Hepatocyte (in vitro differentiated cells): ENCODE results near the gene CXCL8. TPM values are rescaled to one million over a fixed set of nuclear protein-coding genes. Genes with fewer than 3 reads are reported as not detected.

Experiments used
- DNase-seq: peaks from one replicate; pipeline ENCODE4 v3.0.0-alpha.2; 2016; ENCODE audit warnings: low spot score
- H2AFZ ChIP-seq: fragments of 200-600 bp; sonication (generic); 2 replicates; pipeline ENCODE4 v1.6.0; 2016; ENCODE audit warnings: antibody characterized with exemption, mild to moderate bottlenecking
- H3K27ac ChIP-seq: fragments of 200-600 bp; sonication (generic); 2 replicates; pipeline ENCODE4 v1.5.1; 2016; ENCODE audit warnings: mild to moderate bottlenecking
- H3K27me3 ChIP-seq: fragments of 200-600 bp; sonication (generic); 2 replicates; pipeline ENCODE4 v1.6.1; 2016
- H3K36me3 ChIP-seq: fragments of 200-600 bp; sonication (generic); replicated peaks from 2 replicates; pipeline ENCODE4 v1.5.1; 2016; ENCODE audit warnings: low read depth; ENCODE audit not compliant: insufficient read depth
- H3K4me1 ChIP-seq: fragments of 200-600 bp; sonication (generic); 2 replicates; pipeline ENCODE4 v1.5.1; 2016; ENCODE audit warnings: mild to moderate bottlenecking, moderate library complexity; ENCODE audit not compliant: insufficient read depth
- H3K4me2 ChIP-seq: fragments of 200-600 bp; sonication (generic); 2 replicates; pipeline ENCODE4 v1.6.0; 2016
- H3K4me3 ChIP-seq: fragments of 200-600 bp; sonication (generic); 2 replicates; pipeline ENCODE4 v1.5.1; 2016; ENCODE audit warnings: mild to moderate bottlenecking
- H3K79me2 ChIP-seq: fragments of 200-600 bp; sonication (generic); 2 replicates; pipeline ENCODE4 v1.6.0; 2017; ENCODE audit warnings: mild to moderate bottlenecking
- H3K9me2 ChIP-seq: fragments of 200-600 bp; sonication (generic); replicated peaks from 2 replicates; pipeline ENCODE4 v1.6.0; 2017; ENCODE audit warnings: mild to moderate bottlenecking; ENCODE audit not compliant: insufficient read depth
- H3K9me3 ChIP-seq: fragments of 200-600 bp; sonication (generic); 2 replicates; pipeline ENCODE4 v1.5.1; 2016; ENCODE audit warnings: low read depth, mild to moderate bottlenecking
- H4K20me1 ChIP-seq: fragments of 200-600 bp; sonication (generic); 2 replicates; pipeline ENCODE4 v1.6.0; 2016; ENCODE audit warnings: mild to moderate bottlenecking; ENCODE audit not compliant: insufficient read depth, poor library complexity, severe bottlenecking
- EZH2 ChIP-seq: fragments of 200-600 bp; sonication (generic); IDR thresholded peaks from 2 replicates; pipeline ENCODE4 v1.6.1; 2016; ENCODE audit warnings: antibody characterized with exemption, mild to moderate bottlenecking, borderline replicate concordance
- EZH2phosphoT487 ChIP-seq: fragments of 200-600 bp; sonication (generic); IDR thresholded peaks from one replicate; pipeline ENCODE4 v1.6.1; 2018; ENCODE audit warnings: antibody characterized with exemption, mild to moderate bottlenecking, low read depth, moderate library complexity; ENCODE audit not compliant: unreplicated experiment, severe bottlenecking
- WGBS: methylation state at CpG from one replicate; pipeline ENCODE4 v1.1.6; 2016; ENCODE audit warnings: low lambda C conversion rate; ENCODE audit errors: missing lambda C conversion rate; 5-methylcytosine and 5-hydroxymethylcytosine counted together
- polyA plus RNA-seq: library from polyadenylated mRNA; unstranded; fragments of >200 nt; fragmentation: Nextera tagmentation; extraction: Ambion mirVana; gene quantifications from 2 replicates; pipeline ENCODE4 v1.2.1, GENCODE V29; 2016
- total RNA-seq: library from RNA; depleted of rRNA; stranded (reverse); fragments of >200 nt; gene quantifications from 2 replicates; pipeline ENCODE4 v1.2.3, GENCODE V29; 2014
- TF ChIP-seq, protein P1 (sequence below): fragments of 200-600 bp; sonication (generic); IDR thresholded peaks from 2 replicates; pipeline ENCODE4 v1.5.1; 2016; ENCODE audit warnings: antibody characterized with exemption, mild to moderate bottlenecking; ENCODE audit not compliant: poor library complexity

The CXCL8 gene
- total and polyA plus RNA-seq, 2 experiments from 2014 or later: 21.6 to 43.9 TPM

DNA sequence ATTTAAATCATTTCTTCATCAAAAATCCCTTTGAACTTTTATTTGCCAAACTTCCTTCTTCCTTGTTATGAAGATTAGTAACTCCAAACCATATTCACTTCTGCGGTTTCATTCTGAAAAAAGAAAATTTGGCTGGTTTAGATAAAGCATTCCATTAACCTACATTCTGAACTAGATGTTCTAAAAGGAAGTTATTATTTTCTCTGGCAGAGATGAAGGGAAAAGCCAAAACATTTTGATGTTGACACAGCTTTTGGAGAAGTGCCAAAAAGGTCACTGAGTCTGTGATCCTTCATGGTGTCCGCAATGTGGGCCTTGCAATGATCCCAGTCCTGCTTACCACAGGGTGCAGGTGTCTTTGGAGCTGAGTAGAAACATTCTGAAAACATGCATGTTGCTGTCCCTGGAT lies 36.0 kb downstream of the CXCL8 start:
- WGBS: 53% methylated on average over 2 of the region's 2 CpGs
- Histone ChIP-seq H3K27me3 (no peaks in the 10 kb centered on the region), H3K79me2 (no peaks in the 10 kb centered on the region), H3K27ac (no peak overlapping the region), H3K4me1 (no peaks in the 10 kb centered on the region), H3K36me3 (no peaks in the 10 kb centered on the region), H3K4me2 (no peak overlapping the region), H3K9me3 (no peaks in the 10 kb centered on the region), H4K20me1 (no peaks in the 10 kb centered on the region), H2AFZ (no peak overlapping the region), H3K4me3 (no peak overlapping the region), H3K9me2 (no peaks in the 10 kb centered on the region)
- no peak for TF ChIP-seq EZH2phosphoT487
- TF ChIP-seq, protein P1, sequence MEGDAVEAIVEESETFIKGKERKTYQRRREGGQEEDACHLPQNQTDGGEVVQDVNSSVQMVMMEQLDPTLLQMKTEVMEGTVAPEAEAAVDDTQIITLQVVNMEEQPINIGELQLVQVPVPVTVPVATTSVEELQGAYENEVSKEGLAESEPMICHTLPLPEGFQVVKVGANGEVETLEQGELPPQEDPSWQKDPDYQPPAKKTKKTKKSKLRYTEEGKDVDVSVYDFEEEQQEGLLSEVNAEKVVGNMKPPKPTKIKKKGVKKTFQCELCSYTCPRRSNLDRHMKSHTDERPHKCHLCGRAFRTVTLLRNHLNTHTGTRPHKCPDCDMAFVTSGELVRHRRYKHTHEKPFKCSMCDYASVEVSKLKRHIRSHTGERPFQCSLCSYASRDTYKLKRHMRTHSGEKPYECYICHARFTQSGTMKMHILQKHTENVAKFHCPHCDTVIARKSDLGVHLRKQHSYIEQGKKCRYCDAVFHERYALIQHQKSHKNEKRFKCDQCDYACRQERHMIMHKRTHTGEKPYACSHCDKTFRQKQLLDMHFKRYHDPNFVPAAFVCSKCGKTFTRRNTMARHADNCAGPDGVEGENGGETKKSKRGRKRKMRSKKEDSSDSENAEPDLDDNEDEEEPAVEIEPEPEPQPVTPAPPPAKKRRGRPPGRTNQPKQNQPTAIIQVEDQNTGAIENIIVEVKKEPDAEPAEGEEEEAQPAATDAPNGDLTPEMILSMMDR: no peak
- TF ChIP-seq EZH2: no peak
- DNase-seq: peak; percentile 9

DNA sequence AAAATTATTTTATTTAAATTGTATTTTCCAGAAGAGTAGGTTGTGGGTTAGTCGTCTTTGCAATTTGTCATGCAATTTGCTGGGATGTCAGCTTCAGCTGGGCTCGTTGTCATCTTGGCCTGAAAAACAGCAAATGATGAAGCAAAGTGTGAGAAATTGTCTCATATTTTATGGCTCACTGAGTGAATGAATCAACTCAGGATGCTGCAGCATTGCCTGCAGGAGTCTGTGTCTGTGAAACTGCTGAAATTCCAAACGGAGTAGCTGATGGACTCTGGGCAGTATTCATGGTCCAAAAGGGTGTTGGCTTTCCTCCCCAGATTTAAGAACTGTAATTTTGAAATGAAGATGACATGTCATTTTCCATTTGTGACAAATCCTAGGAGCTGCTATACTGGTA lies 37.2 kb downstream of the CXCL8 start:
- H2AFZ ChIP-seq: no peak overlapping the region
- no peaks in the 10 kb centered on the region for H3K27me3 ChIP-seq
- H4K20me1 ChIP-seq: no peaks in the 10 kb centered on the region
- DNase-seq: no peak
- H3K79me2 ChIP-seq: no peaks in the 10 kb centered on the region
- no peaks in the 10 kb centered on the region for H3K4me1 ChIP-seq
- H3K4me3 ChIP-seq: no peak overlapping the region
- TF ChIP-seq, protein P1: no peak
- TF ChIP-seq EZH2phosphoT487 (no peak), EZH2 (no peak)
- no peaks in the 10 kb centered on the region for H3K36me3 ChIP-seq
- H3K4me2 ChIP-seq: no peak overlapping the region
- no peak overlapping the region for H3K27ac ChIP-seq
- no peaks in the 10 kb centered on the region for H3K9me2 ChIP-seq
- H3K9me3 ChIP-seq: no peaks in the 10 kb centered on the region
- WGBS: 63% methylated on average over 3 of the region's 3 CpGs

DNA sequence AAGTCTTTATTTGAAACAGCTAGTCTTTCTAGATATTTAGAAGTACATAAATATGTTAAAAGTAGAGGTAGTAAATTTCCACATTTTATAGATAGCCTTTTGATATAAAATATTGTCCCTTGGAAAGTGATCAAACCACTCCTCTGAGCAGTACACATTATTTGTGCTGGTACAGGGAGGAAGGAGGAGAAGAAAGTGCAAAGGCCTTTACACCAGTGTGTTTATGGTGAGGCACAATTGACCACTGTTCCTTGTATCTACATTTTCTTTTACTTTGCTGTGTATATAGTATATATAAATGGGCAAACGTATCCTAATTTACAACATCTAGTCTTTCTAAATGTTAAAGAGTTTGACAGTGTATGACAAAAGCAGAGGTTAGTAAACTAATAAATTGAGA lies 39.9 kb downstream of the CXCL8 start:
- no peak for TF ChIP-seq EZH2
- TF ChIP-seq EZH2phosphoT487: no peak
- TF ChIP-seq, protein P1: no peak
- peaks cover 7% of the 10 kb centered on the region for H3K27me3 ChIP-seq
- H3K27ac ChIP-seq: no peak overlapping the region
- H3K9me3 ChIP-seq: no peaks in the 10 kb centered on the region
- no peaks in the 10 kb centered on the region for H4K20me1 ChIP-seq
- H2AFZ ChIP-seq: no peak overlapping the region
- H3K4me1 ChIP-seq: no peaks in the 10 kb centered on the region
- H3K4me2 ChIP-seq: no peak overlapping the region
- no peaks in the 10 kb centered on the region for H3K9me2 ChIP-seq
- no peak for DNase-seq
- no peak overlapping the region for H3K4me3 ChIP-seq
- no peaks in the 10 kb centered on the region for H3K36me3 ChIP-seq
- WGBS: 91% methylated on average over 1 of the region's 1 CpG
- H3K79me2 ChIP-seq: no peaks in the 10 kb centered on the region

DNA sequence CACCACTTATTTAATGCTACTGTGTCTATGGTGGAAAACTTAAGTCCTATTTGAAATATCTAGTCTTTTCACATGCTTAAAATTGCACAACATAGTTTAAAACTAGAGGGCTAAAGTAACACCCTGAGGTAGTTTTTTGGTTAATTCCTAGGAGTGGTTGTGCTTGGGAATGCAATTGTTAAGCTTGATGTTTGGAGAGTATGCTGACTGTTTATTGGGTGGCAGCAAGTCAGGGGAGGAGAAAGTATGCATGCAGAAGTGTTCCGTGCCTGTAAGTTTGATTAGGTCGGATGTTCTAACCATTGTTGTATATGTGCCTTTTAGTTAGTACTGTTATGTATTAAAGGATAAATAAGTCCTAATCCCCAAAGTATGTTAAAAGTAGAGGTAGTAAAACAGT lies 40.5 kb downstream of the CXCL8 start:
- no peak overlapping the region for H2AFZ ChIP-seq
- H3K4me1 ChIP-seq: no peaks in the 10 kb centered on the region
- H3K79me2 ChIP-seq: no peaks in the 10 kb centered on the region
- no peaks in the 10 kb centered on the region for H3K9me3 ChIP-seq
- DNase-seq: no peak
- TF ChIP-seq, protein P1: no peak
- TF ChIP-seq EZH2 (no peak), EZH2phosphoT487 (no peak)
- H3K9me2 ChIP-seq: no peaks in the 10 kb centered on the region
- no peaks in the 10 kb centered on the region for H3K36me3 ChIP-seq
- WGBS: 73% methylated on average over 2 of the region's 2 CpGs
- peaks cover 7% of the 10 kb centered on the region for H3K27me3 ChIP-seq
- no peaks in the 10 kb centered on the region for H4K20me1 ChIP-seq
- H3K4me2 ChIP-seq: no peak overlapping the region
- no peak overlapping the region for H3K27ac ChIP-seq
- no peak overlapping the region for H3K4me3 ChIP-seq
